CD14-positive monocyte (primary cell): ENCODE data around the gene CCDC12. TPM values are rescaled to one million over a fixed set of nuclear protein-coding genes. Genes with fewer than 3 reads are reported as not detected.

ENCODE experiments used
- DNase-seq, 3 donors: peaks; one replicate each; pipeline ENCODE4 v3.0.0-alpha.2; 2011 to 2022
- H2AFZ ChIP-seq: 2 replicates; pipeline ENCODE4 v1.6.0; 2012; ENCODE audit warnings: mild to moderate bottlenecking, low read depth, low read length, inconsistent platforms; ENCODE audit not compliant: insufficient read depth, poor library complexity, severe bottlenecking
- H3K27ac ChIP-seq, 2 donors: 1 replicate in 1 of 2; 2 replicates in 1 of 2; pipeline ENCODE4 v1.5.1; 2012 to 2013; ENCODE audit warnings: low read length in 2 of 2, control low read depth in 1 of 2, inconsistent platforms in 1 of 2, low read depth in 1 of 2, mild to moderate bottlenecking in 1 of 2
- H3K27me3 ChIP-seq, 2 donors: one replicate each; pipeline versions ENCODE4 v1.6.0 to v1.6.1; 2011 to 2013; ENCODE audit warnings: low read length in 2 of 2; ENCODE audit not compliant: control insufficient read depth in 2 of 2, insufficient read depth in 2 of 2
- H3K36me3 ChIP-seq, 2 donors: replicated peaks in 1 of 2; 1 replicate in 1 of 2; 2 replicates in 1 of 2; pipeline versions ENCODE4 v1.5.1 to v1.6.1; 2012 to 2013; ENCODE audit warnings: low read length in 2 of 2, control low read depth in 1 of 2, inconsistent platforms in 1 of 2, mild to moderate bottlenecking in 1 of 2; ENCODE audit not compliant: insufficient read depth in 2 of 2, control insufficient read depth in 1 of 2
- H3K4me1 ChIP-seq, 2 donors: 1 replicate in 1 of 2; 2 replicates in 1 of 2; pipeline versions ENCODE4 v1.5.1 to v1.6.1; 2012 to 2013; ENCODE audit warnings: low read length in 2 of 2, control low read depth in 1 of 2, inconsistent platforms in 1 of 2, mild to moderate bottlenecking in 1 of 2, moderate library complexity in 1 of 2; ENCODE audit not compliant: insufficient read depth in 2 of 2, control insufficient read depth in 1 of 2
- H3K4me2 ChIP-seq: replicated peaks from 2 replicates; pipeline ENCODE3; 2012; ENCODE audit warnings: low read length, moderate library complexity, mild to moderate bottlenecking; ENCODE audit not compliant: poor library complexity, severe bottlenecking; ENCODE audit errors: extremely low read depth
- H3K4me3 ChIP-seq, 3 experiments: fragments of 200-600 bp in 1 of 3; sonication (generic) in 1 of 3; replicated peaks in 1 of 3; 1 replicate in 2 of 3; 2 replicates in 1 of 3; pipeline ENCODE4 v1.5.1; 2011 to 2013; ENCODE audit warnings: low read length in 3 of 3, mild to moderate bottlenecking in 3 of 3, control low read depth in 2 of 3, low read depth in 2 of 3, inconsistent platforms in 1 of 3, moderate library complexity in 1 of 3
- H3K79me2 ChIP-seq: 2 replicates; pipeline ENCODE4 v1.6.0; 2012; ENCODE audit warnings: mild to moderate bottlenecking, control low read depth, inconsistent platforms, low read length, moderate library complexity; ENCODE audit not compliant: insufficient read depth
- H3K9ac ChIP-seq: 2 replicates; pipeline ENCODE4 v1.6.0; 2017; ENCODE audit warnings: low read length, mild to moderate bottlenecking; ENCODE audit not compliant: insufficient read depth, poor library complexity, severe bottlenecking
- H3K9me3 ChIP-seq, 2 donors: replicated peaks in 1 of 2; 1 replicate in 1 of 2; 2 replicates in 1 of 2; pipeline versions ENCODE4 v1.5.1 to v1.6.1; 2012 to 2013; ENCODE audit warnings: low read length in 2 of 2, control low read depth in 1 of 2; ENCODE audit not compliant: control insufficient read depth in 1 of 2, insufficient read depth in 1 of 2
- H4K20me1 ChIP-seq: 2 replicates; pipeline ENCODE4 v1.6.0; 2012; ENCODE audit warnings: mild to moderate bottlenecking, low read length, control low read depth, moderate library complexity; ENCODE audit not compliant: insufficient read depth
- H3K27ac Mint-ChIP-seq, 7 donors: one replicate each; pipeline ENCODE4 v1.8.0; 2020; ENCODE audit warnings: mild to moderate bottlenecking in 7 of 7, mixed read lengths in 7 of 7, moderate library complexity in 6 of 7, inconsistent platforms in 2 of 7
- H3K27me3 Mint-ChIP-seq, 3 donors: one replicate each; pipeline ENCODE4 v1.8.0; 2021 to 2022; ENCODE audit warnings: low read depth in 3 of 3, mild to moderate bottlenecking in 3 of 3, mixed read lengths in 3 of 3, moderate library complexity in 3 of 3, inconsistent platforms in 1 of 3
- H3K36me3 Mint-ChIP-seq, 2 donors: one replicate each; pipeline ENCODE4 v1.8.0; 2020; ENCODE audit warnings: mixed read lengths in 2 of 2, inconsistent platforms in 1 of 2, mild to moderate bottlenecking in 1 of 2
- H3K4me1 Mint-ChIP-seq: one replicate; pipeline ENCODE4 v1.8.0; 2020; ENCODE audit warnings: mild to moderate bottlenecking, mixed read lengths
- H3K4me3 Mint-ChIP-seq, 2 donors: one replicate each; pipeline ENCODE4 v1.8.0; 2020; ENCODE audit warnings: mild to moderate bottlenecking in 2 of 2, mixed read lengths in 2 of 2, moderate library complexity in 1 of 2
- H3K9me3 Mint-ChIP-seq, 7 donors: one replicate each; pipeline ENCODE4 v1.8.0; 2020 to 2022; ENCODE audit warnings: mixed read lengths in 7 of 7, mild to moderate bottlenecking in 6 of 7, moderate library complexity in 6 of 7, inconsistent platforms in 2 of 7
- CTCF ChIP-seq: fragments of 200-600 bp; IDR thresholded peaks from one replicate; pipeline ENCODE4 v1.8.0; 2022; ENCODE audit warnings: antibody characterized with exemption, mild to moderate bottlenecking
- WGBS: methylation state at CpG from one replicate; pipeline ENCODE4 v1.1.5; 2013; ENCODE audit warnings: missing lambda C conversion rate; ENCODE audit not compliant: insufficient coverage; 5-methylcytosine and 5-hydroxymethylcytosine counted together
- intact Hi-C, 2 donors: fragments of 100-400 bp; cut with micrococcal nuclease; formaldehyde crosslinking; loops; one replicate each; pipeline versions ENCODE4 v1.15.0 to v1.15.1; 2023
- polyA plus RNA-seq, 3 donors: library from polyadenylated mRNA; depleted of rRNA in 1 of 3; unstranded in 2 of 3; stranded (reverse) in 1 of 3; fragments of 300-500 nt in 2 of 3; fragments of >200 nt in 1 of 3; fragmentation: Illumina TruSeq in 2 of 3; gene quantifications; 1 replicate in 2 of 3; 2 replicates in 1 of 3; pipeline ENCODE4 v1.2.3, GENCODE V29; 2012 to 2021

Gene CCDC12
- polyA plus RNA-seq, 3 donors = 50.1 to 70.7 (median 55.8) TPM

DNA sequence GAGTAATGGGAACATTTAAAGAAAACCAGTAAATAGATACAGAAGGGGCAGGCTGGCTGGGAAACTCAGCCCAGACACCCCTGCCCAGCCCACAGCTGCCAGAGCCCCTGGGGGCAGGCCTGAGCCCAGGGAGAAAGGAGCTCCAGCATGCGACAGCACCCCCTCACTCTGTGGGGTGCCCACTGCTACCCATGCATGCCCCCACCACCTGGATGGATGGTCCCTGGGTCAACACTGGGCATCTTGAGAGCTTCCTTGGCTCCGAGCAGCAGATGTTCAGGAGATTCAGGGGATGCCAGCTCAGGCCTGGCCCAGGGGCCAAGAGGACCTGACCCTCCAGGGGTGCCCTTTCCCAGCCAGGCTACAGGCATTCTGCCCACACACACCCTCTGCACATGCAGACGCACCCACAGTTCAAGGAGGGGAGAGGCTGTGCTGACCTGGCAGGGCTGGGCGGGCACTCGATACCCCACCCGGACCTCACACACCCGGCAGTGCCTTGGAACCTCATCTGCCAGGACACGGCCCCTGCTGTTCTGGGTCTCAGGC is 67.5 kb downstream of the CCDC12 start:
- Histone ChIP-seq H3K36me3 (peaks cover 0 to 7% of the 10 kb centered on the region in 2 donors), H3K9me3 (no peaks in the 10 kb centered on the region), H3K4me3 (no peak overlapping the region), H3K27me3 (peaks cover 0 to 3% of the 10 kb centered on the region in 2 donors), H3K4me2 (no peak overlapping the region), H4K20me1 (no peaks in the 10 kb centered on the region), H3K79me2 (no peaks in the 10 kb centered on the region), H3K9ac (no peak overlapping the region), H2AFZ (no peak overlapping the region), H3K4me1 (peaks cover 5 to 12% of the 10 kb centered on the region in 2 donors), H3K27ac (no peak overlapping the region)
- intact Hi-C loops = loop anchor here (1.0 to 5.0 kb wide), 4 partner anchors 42 to 204 kb away; no protein-coding TSS in a partner anchor
- Mint-ChIP-seq H3K4me3 (peak overlapping the region in 1 of 2 donors; percentile 36), H3K27me3 (peaks cover 0 to 7% (median 2%) of the 10 kb centered on the region in 3 donors), H3K27ac (no peak overlapping the region), H3K36me3 (peaks cover 4 to 6% of the 10 kb centered on the region in 2 donors), H3K4me1 (peaks cover 9% of the 10 kb centered on the region), H3K9me3 (peaks cover 0 to 1% (median 0%) of the 10 kb centered on the region in 7 donors)
- no peak for TF ChIP-seq CTCF
- no peak for DNase-seq
- 81% methylated on average over 4 of the region's 8 CpGs for WGBS

- Histone ChIP-seq H3K79me2 (no peaks in the 10 kb centered on the region), H3K4me2 (no peak overlapping the region), H3K4me1 (peaks cover 11 to 18% of the 10 kb centered on the region in 2 donors), H2AFZ (no peak overlapping the region), H3K4me3 (no peak overlapping the region), H4K20me1 (no peaks in the 10 kb centered on the region), H3K9me3 (no peaks in the 10 kb centered on the region), H3K27me3 (peaks cover 0 to 3% of the 10 kb centered on the region in 2 donors), H3K9ac (no peak overlapping the region), H3K36me3 (peaks cover 0 to 1% of the 10 kb centered on the region in 2 donors), H3K27ac (no peak overlapping the region)
- peaks cover 1 to 4% of the 10 kb centered on the region in 2 donors for H3K36me3 Mint-ChIP-seq
- H3K27ac Mint-ChIP-seq = no peak overlapping the region
- no peak for DNase-seq
- H3K4me3 Mint-ChIP-seq = no peak overlapping the region
- H3K4me1 Mint-ChIP-seq = peaks cover 13% of the 10 kb centered on the region
- intact Hi-C loops = loop anchor here in 1 of 2 donors (5.0 kb wide), 2 partner anchors 41 to 201 kb away; no protein-coding TSS in a partner anchor
- H3K27me3 Mint-ChIP-seq = peaks cover 1 to 7% (median 2%) of the 10 kb centered on the region in 3 donors
- TF ChIP-seq CTCF = no peak
- peaks cover 0 to 1% (median 0%) of the 10 kb centered on the region in 7 donors for H3K9me3 Mint-ChIP-seq
- 92% methylated on average over 16 of the region's 24 CpGs for WGBS
Observed at GRCh38 chr3:46908294-46908985, 68.1 kb downstream of the CCDC12 start.
